Smooth muscle cell (in vitro differentiated cells): Measurements from ENCODE around the gene DIP2C. TPM values are rescaled to one million over a fixed set of nuclear protein-coding genes. Genes with fewer than 3 reads are reported as not detected.

Experiments used
- DNase-seq: peaks from one replicate; lab custom pipeline; 2025; ENCODE audit not compliant: unreplicated experiment; lab: John Stamatoyannopoulos, UW
- H2AFZ ChIP-seq: fragments of 200-600 bp; sonication (generic); 2 replicates; pipeline ENCODE4 v1.6.0; 2016; ENCODE audit warnings: antibody characterized with exemption, low read depth, mild to moderate bottlenecking
- H3F3A ChIP-seq: fragments of 200-600 bp; sonication (generic); 2 replicates; pipeline ENCODE4 v1.6.0; 2017; ENCODE audit warnings: antibody characterized with exemption, low read depth
- H3K27ac ChIP-seq: fragments of 200-600 bp; sonication (generic); 2 replicates; pipeline ENCODE4 v1.5.1; 2016; ENCODE audit warnings: low read depth, mild to moderate bottlenecking
- H3K27me3 ChIP-seq: fragments of 200-600 bp; sonication (generic); 2 replicates; pipeline ENCODE4 v1.6.1; 2016; ENCODE audit warnings: low read depth, mild to moderate bottlenecking
- H3K36me3 ChIP-seq: fragments of 200-600 bp; sonication (generic); 2 replicates; pipeline ENCODE4 v1.5.1; 2016; ENCODE audit warnings: low read depth
- H3K4me1 ChIP-seq: fragments of 200-600 bp; sonication (generic); 2 replicates; pipeline ENCODE4 v1.5.1; 2016; ENCODE audit warnings: low read depth
- H3K4me2 ChIP-seq: fragments of 200-600 bp; sonication (generic); 2 replicates; pipeline ENCODE4 v1.6.0; 2016; ENCODE audit warnings: mild to moderate bottlenecking
- H3K4me3 ChIP-seq: fragments of 200-600 bp; sonication (generic); 2 replicates; pipeline ENCODE4 v1.5.1; 2016; ENCODE audit warnings: mild to moderate bottlenecking
- H3K79me2 ChIP-seq: fragments of 200-600 bp; sonication (generic); 2 replicates; pipeline ENCODE4 v1.6.0; 2016; ENCODE audit warnings: low read depth, mild to moderate bottlenecking
- H3K9ac ChIP-seq: fragments of 200-600 bp; sonication (generic); 2 replicates; pipeline ENCODE4 v1.6.0; 2016; ENCODE audit warnings: low read depth
- H3K9me3 ChIP-seq: fragments of 200-600 bp; sonication (generic); replicated peaks from 2 replicates; pipeline ENCODE4 v1.5.1; 2016; ENCODE audit warnings: low read depth
- H4K20me1 ChIP-seq: fragments of 200-600 bp; sonication (generic); 2 replicates; pipeline ENCODE4 v1.6.0; 2016; ENCODE audit warnings: low read depth
- CTCF ChIP-seq: fragments of 200-600 bp; sonication (generic); IDR thresholded peaks from 2 replicates; pipeline ENCODE4 v1.5.1; 2017; ENCODE audit warnings: borderline replicate concordance, mild to moderate bottlenecking, antibody characterized with exemption; ENCODE audit not compliant: insufficient read depth, poor library complexity, severe bottlenecking
- WGBS: methylation state at CpG from one replicate; pipeline ENCODE4 v1.1.7; 2016; ENCODE audit warnings: low lambda C conversion rate; 5-methylcytosine and 5-hydroxymethylcytosine counted together
- polyA plus RNA-seq: library from polyadenylated mRNA; unstranded; fragments of >200 nt; fragmentation: Nextera tagmentation; extraction: Ambion mirVana; gene quantifications from 2 replicates; pipeline ENCODE4 v1.2.1, GENCODE V29; 2016
- total RNA-seq: library from RNA; depleted of rRNA; stranded (reverse); fragments of >200 nt; gene quantifications from 2 replicates; pipeline ENCODE4 v1.2.3, GENCODE V29; 2014

Gene DIP2C
- total and polyA plus RNA-seq, 2 experiments from 2014 or later, result 14.9 to 15.3 TPM

DNA sequence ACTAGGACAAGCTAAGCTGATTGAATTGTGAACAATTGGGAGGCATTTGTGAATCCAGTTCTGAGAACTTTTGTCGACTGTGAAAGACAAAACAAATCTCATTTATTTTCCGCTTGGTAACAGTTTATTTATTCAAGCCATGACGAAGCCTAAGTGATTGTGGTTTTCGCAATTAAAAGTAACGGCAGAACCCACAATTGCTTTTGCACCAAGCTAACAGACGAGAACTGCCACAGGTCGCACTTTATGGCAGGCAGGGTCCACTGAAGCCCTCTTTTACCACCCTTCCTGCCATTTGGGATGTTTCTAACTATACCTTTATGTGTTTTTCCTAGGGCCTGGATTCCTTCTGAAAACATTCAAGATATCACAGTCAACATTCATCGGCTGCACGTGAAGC lies 443.0 kb downstream of the DIP2C start:
- peaks cover 18% of the 10 kb centered on the region for H3K36me3 ChIP-seq
- no peak for TF ChIP-seq CTCF
- no peak overlapping the region for H3K4me2 ChIP-seq
- H3K4me3 ChIP-seq, result no peak overlapping the region
- no peak overlapping the region for H3K27ac ChIP-seq
- DNase-seq, result no peak
- H3K79me2 ChIP-seq, result no peaks in the 10 kb centered on the region
- H3K4me1 ChIP-seq, result no peaks in the 10 kb centered on the region
- no peaks in the 10 kb centered on the region for H3F3A ChIP-seq
- WGBS, result 95% methylated on average over 9 of the region's 9 CpGs
- H3K27me3 ChIP-seq, result no peaks in the 10 kb centered on the region
- no peaks in the 10 kb centered on the region for H4K20me1 ChIP-seq
- no peak overlapping the region for H3K9ac ChIP-seq
- no peak overlapping the region for H2AFZ ChIP-seq
- H3K9me3 ChIP-seq, result no peaks in the 10 kb centered on the region

DNA sequence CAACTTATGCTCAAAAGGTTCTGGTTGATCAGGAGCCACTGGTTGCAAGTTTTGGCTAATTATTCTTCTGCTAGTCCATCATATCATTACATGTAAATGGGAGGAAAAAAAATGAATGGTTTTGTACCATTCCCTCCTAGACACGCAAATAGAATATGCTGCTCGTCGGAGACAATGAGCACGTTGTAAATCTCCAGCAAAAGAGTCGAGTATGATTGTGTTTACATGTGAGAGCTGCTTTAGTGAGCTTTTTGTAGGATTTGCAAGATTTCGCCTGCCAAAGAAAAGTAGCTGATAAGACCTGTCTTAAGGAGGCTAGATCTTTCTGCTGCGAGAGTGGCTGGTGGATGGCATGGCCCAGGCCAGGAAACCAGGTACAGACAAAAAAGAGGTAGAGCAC lies 445.2 kb downstream of the DIP2C start:
- no peaks in the 10 kb centered on the region for H3F3A ChIP-seq
- H3K4me3 ChIP-seq, result no peak overlapping the region
- peaks cover 22% of the 10 kb centered on the region for H3K36me3 ChIP-seq
- H3K79me2 ChIP-seq, result no peaks in the 10 kb centered on the region
- no peaks in the 10 kb centered on the region for H3K9me3 ChIP-seq
- H3K4me1 ChIP-seq, result no peaks in the 10 kb centered on the region
- no peaks in the 10 kb centered on the region for H3K27me3 ChIP-seq
- TF ChIP-seq CTCF, result no peak
- H3K9ac ChIP-seq, result no peak overlapping the region
- H4K20me1 ChIP-seq, result no peaks in the 10 kb centered on the region
- no peak overlapping the region for H3K4me2 ChIP-seq
- DNase-seq, result no peak
- H3K27ac ChIP-seq, result no peak overlapping the region
- H2AFZ ChIP-seq, result no peak overlapping the region
- 80% methylated on average over 7 of the region's 7 CpGs for WGBS

- Histone ChIP-seq H2AFZ (no peak overlapping the region), H3K36me3 (peaks cover 19% of the 10 kb centered on the region), H3K4me2 (no peak overlapping the region), H3K9me3 (no peaks in the 10 kb centered on the region), H3K4me3 (no peak overlapping the region), H4K20me1 (no peaks in the 10 kb centered on the region), H3K9ac (no peak overlapping the region), H3K27me3 (no peaks in the 10 kb centered on the region), H3K4me1 (no peaks in the 10 kb centered on the region), H3K27ac (no peak overlapping the region), H3F3A (no peaks in the 10 kb centered on the region), H3K79me2 (no peaks in the 10 kb centered on the region)
- DNase-seq, result no peak
- WGBS, result 88% methylated on average over 9 of the region's 9 CpGs
- no peak for TF ChIP-seq CTCF
Observed at GRCh38 chr10:241966-242643, 447.4 kb downstream of the DIP2C start.

DNA sequence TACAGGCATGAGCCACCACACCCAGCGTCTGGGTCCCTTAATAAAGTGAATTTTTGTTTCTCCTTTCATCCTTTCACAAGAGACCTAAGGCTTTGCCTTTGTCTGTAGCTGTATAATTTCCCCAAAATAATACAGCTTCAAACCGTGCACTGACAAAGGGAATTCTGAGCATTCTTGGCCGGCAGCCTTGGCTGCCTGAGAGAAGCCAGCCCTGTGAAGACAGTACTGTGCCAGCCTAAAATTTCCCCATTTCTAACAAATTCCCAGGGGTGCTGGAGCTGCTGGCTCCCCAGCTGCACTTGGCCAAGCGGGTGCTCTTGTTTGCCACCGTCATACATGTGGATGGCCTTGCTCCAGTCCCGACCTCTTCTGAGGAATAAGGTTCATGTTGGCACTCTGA lies 448.0 kb downstream of the DIP2C start:
- H3K9me3 ChIP-seq, result no peaks in the 10 kb centered on the region
- H3K4me3 ChIP-seq, result no peak overlapping the region
- H3K36me3 ChIP-seq, result peaks cover 19% of the 10 kb centered on the region
- H3K27ac ChIP-seq, result no peak overlapping the region
- no peak for TF ChIP-seq CTCF
- H3K4me2 ChIP-seq, result no peak overlapping the region
- WGBS, result 98% methylated on average over 6 of the region's 6 CpGs
- H3K79me2 ChIP-seq, result no peaks in the 10 kb centered on the region
- no peaks in the 10 kb centered on the region for H3F3A ChIP-seq
- no peak for DNase-seq
- no peaks in the 10 kb centered on the region for H4K20me1 ChIP-seq
- H3K4me1 ChIP-seq, result no peaks in the 10 kb centered on the region
- no peaks in the 10 kb centered on the region for H3K27me3 ChIP-seq
- H3K9ac ChIP-seq, result no peak overlapping the region
- H2AFZ ChIP-seq, result no peak overlapping the region
